Measurements from ENCODE around the gene IFI27. TPM values are rescaled to one million over a fixed set of nuclear protein-coding genes. Genes with fewer than 3 reads are reported as not detected.

Gene IFI27
- total RNA-seq, 4 donors from 2014 or later, result 118 to 502 (median 368) TPM

- H3K4me1 ChIP-seq, result peaks cover 0 to 1% (median 0%) of the 10 kb centered on the region in 4 donors
- H3K36me3 ChIP-seq, result peaks cover 0 to 29% (median 0%) of the 10 kb centered on the region in 3 donors
- DNase-seq (ENCODE audit: low spot score in 2 of 2), result no peak
- TF ChIP-seq EP300 (IDR thresholded peaks at IDR 0.05) (no peak), POLR2A (IDR thresholded peaks at IDR 0.05) (no peak), CTCF (IDR thresholded peaks at IDR 0.05) (no peak)
- H3K4me3 ChIP-seq, result no peak overlapping the region
- 89 to 90% methylated on average over 9 of the region's 9 CpGs for WGBS, 2 donors
- no peaks in the 10 kb centered on the region for H3K27me3 ChIP-seq
- peaks cover 0 to 21% (median 0%) of the 10 kb centered on the region in 4 donors for H3K9me3 ChIP-seq
- H3K27ac ChIP-seq, result no peak overlapping the region
Observed at GRCh38 chr14:94123296-94123695, 12.8 kb downstream of the IFI27 start.

GRCh38 chr14:94123868-94124267 is 13.3 kb downstream of the IFI27 start:
- peaks cover 0 to 7% (median 2%) of the 10 kb centered on the region in 4 donors for H3K4me1 ChIP-seq
- TF ChIP-seq POLR2A (IDR thresholded peaks at IDR 0.05) (no peak), EP300 (IDR thresholded peaks at IDR 0.05) (no peak), CTCF (IDR thresholded peaks at IDR 0.05) (no peak)
- H3K27me3 ChIP-seq, result no peaks in the 10 kb centered on the region
- H3K9me3 ChIP-seq, result peaks cover 0 to 21% (median 0%) of the 10 kb centered on the region in 4 donors
- H3K36me3 ChIP-seq, result peaks cover 0 to 29% (median 0%) of the 10 kb centered on the region in 3 donors
- no peak overlapping the region for H3K4me3 ChIP-seq
- no peak for DNase-seq (ENCODE audit: low spot score in 2 of 2)
- 93 to 97% methylated on average over 1 of the region's 1 CpG for WGBS, 2 donors
- H3K27ac ChIP-seq, result no peak overlapping the region

DNA sequence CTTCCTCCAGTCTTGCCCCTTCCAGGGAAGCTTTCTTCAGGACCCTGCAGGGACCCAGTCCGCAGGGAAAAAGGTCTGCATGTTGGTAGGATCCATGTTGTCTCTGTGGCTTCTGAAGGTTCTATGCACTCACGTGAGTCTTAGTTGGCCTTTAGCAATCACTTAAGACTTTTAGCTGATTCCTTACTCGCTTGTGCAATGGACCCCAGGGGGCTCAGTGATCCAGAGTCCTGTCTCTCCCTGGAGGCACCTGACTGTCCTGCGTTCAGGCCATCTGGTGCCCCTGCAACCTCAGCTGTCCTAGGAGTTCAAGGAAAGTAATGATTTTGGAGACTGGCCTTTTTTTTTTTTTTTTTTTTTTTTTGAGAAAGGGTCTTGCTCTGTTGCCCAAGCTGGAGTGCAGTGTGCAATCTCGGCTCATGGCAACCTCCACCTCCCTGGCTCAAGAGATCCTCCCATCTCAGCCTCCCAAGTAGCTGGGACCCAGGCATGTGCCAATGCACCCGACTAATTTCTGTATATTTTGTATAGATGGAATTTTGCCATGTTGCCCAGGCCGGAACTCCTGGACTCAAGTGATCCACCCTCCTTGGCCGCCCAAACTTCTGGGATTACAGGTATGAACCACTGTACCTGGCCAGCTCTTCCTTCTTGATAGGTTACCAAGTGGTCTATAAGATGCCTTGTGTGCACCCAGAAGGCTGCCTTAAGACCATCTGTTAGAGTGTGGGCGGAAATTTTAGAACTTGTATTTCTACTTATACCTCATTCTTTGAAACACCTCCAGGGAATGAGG is 14.2 kb downstream of the IFI27 start:
- H3K9me3 ChIP-seq, result peaks cover 0 to 12% (median 0%) of the 10 kb centered on the region in 4 donors
- no peak overlapping the region for H3K27ac ChIP-seq
- no peak for DNase-seq (ENCODE audit: low spot score in 2 of 2)
- H3K4me3 ChIP-seq, result no peak overlapping the region
- H3K36me3 ChIP-seq, result peaks cover 0 to 29% (median 0%) of the 10 kb centered on the region in 3 donors
- H3K27me3 ChIP-seq, result no peaks in the 10 kb centered on the region
- WGBS, 2 donors, result 80 to 92% methylated on average over 9 of the region's 9 CpGs
- TF ChIP-seq EP300 (IDR thresholded peaks at IDR 0.05) (no peak), CTCF (IDR thresholded peaks at IDR 0.05) (no peak), POLR2A (IDR thresholded peaks at IDR 0.05) (no peak)
- H3K4me1 ChIP-seq, result peaks cover 0 to 10% (median 4%) of the 10 kb centered on the region in 4 donors

GRCh38 chr14:94125659-94126418 is 15.3 kb downstream of the IFI27 start:
- peaks cover 0 to 17% (median 7%) of the 10 kb centered on the region in 4 donors for H3K4me1 ChIP-seq
- H3K9me3 ChIP-seq, result peaks cover 0 to 1% (median 0%) of the 10 kb centered on the region in 4 donors
- no peak overlapping the region for H3K27ac ChIP-seq
- no peak overlapping the region for H3K4me3 ChIP-seq
- TF ChIP-seq EP300 (IDR thresholded peaks at IDR 0.05) (no peak), CTCF (IDR thresholded peaks at IDR 0.05) (no peak), POLR2A (IDR thresholded peaks at IDR 0.05) (no peak)
- DNase-seq (ENCODE audit: low spot score in 2 of 2), result peak in 1 of 2 donors; percentile 3
- 84 to 86% methylated on average over 6 of the region's 6 CpGs for WGBS, 2 donors
- H3K27me3 ChIP-seq, result no peaks in the 10 kb centered on the region
- H3K36me3 ChIP-seq, result peaks cover 0 to 29% (median 0%) of the 10 kb centered on the region in 3 donors

GRCh38 chr14:94126419-94126677 is 15.8 kb downstream of the IFI27 start:
- H3K27me3 ChIP-seq, result no peaks in the 10 kb centered on the region
- 85 to 86% methylated on average over 1 of the region's 1 CpG for WGBS, 2 donors
- no peak for DNase-seq (ENCODE audit: low spot score in 2 of 2)
- no peak overlapping the region for H3K4me3 ChIP-seq
- H3K4me1 ChIP-seq, result peaks cover 0 to 17% (median 7%) of the 10 kb centered on the region in 4 donors
- no peaks in the 10 kb centered on the region for H3K9me3 ChIP-seq
- H3K36me3 ChIP-seq, result peaks cover 0 to 29% (median 0%) of the 10 kb centered on the region in 3 donors
- TF ChIP-seq POLR2A (IDR thresholded peaks at IDR 0.05) (no peak), EP300 (IDR thresholded peaks at IDR 0.05) (no peak), CTCF (IDR thresholded peaks at IDR 0.05) (no peak)
- H3K27ac ChIP-seq, result no peak overlapping the region
